HG02970 (cell line): ENCODE results near the gene SFTA2.

Experiments
- ATAC-seq: cut with Tn5 transposase; IDR thresholded peaks from one replicate; pipeline ENCODE4 v1.9.1; 2021; ENCODE audit warnings: mild to moderate bottlenecking, moderate library complexity, moderate number of reproducible peaks; ENCODE audit not compliant: unreplicated experiment, low FRiP score

Gene SFTA2

DNA sequence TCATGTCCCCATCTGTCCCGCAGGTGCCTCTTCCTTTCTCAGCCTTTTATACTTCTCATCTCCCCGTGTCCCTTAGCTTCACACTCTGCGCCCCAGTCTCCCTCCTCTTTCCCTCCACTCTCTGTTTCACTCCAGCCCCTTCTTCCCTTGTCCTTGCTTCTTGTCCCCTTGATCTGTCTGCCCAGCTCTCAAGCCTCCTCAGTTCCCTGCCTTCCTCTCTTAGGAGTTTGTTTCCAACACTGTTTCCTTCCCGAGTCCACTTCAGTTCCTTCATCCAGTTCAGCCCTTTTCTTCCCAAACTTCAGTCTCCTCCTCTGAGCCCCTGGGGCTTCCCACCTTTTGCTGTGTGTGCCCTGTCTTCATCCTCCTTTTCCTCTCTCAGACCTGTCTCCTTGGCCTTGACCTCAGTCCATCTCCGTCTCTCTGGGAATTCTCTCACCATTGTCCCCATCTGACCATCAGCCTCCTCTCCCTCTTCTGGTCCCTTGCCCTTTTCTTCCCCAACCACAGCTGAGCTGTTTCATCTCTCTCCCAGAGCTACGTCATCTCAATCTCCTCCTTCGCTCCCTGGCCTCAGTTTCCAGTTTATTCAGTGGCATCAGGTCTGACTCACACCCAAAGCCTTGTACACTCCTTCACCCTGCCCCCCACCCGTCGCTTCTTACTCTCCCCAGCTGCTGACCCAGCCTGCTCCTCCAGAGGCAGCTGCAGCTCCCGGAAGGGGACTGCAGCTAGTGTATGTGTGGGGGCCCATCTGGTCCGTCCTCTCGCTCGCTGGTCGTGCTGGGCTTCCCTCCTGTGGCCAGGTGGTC is 50.4 kb downstream of the SFTA2 start:
- no peak for ATAC-seq
